Measurements from ENCODE around the gene COL4A5. TPM values are rescaled to one million over a fixed set of nuclear protein-coding genes. Genes with fewer than 3 reads are reported as not detected.

The COL4A5 gene
- total RNA-seq, 4 donors from 2014 or later: 32.8 to 60.9 (median 47.3) TPM

- TF ChIP-seq POLR2A (IDR thresholded peaks at IDR 0.05) (no peak), CTCF (IDR thresholded peaks at IDR 0.05) (no peak)
- H3K36me3 ChIP-seq: no peaks in the 10 kb centered on the region
- no peak for DNase-seq
- no peaks in the 10 kb centered on the region for H3K27me3 ChIP-seq
- H3K27ac ChIP-seq: no peak overlapping the region
- intact Hi-C loops (cut with DNase I): no loop called here
- H3K4me1 ChIP-seq: no peaks in the 10 kb centered on the region
- no peaks in the 10 kb centered on the region for H3K9me3 ChIP-seq
- no peak overlapping the region for H3K4me3 ChIP-seq (replicated peaks in 1 of 3)
- WGBS, 2 donors: 88 to 100% methylated on average over 1 of the region's 1 CpG
Observed at GRCh38 chrX:108712886-108713285, 273.2 kb downstream of the COL4A5 start.

- intact Hi-C loops (cut with DNase I): no loop called here
- H3K36me3 ChIP-seq: no peaks in the 10 kb centered on the region
- no peaks in the 10 kb centered on the region for H3K27me3 ChIP-seq
- no peak overlapping the region for H3K27ac ChIP-seq
- no peaks in the 10 kb centered on the region for H3K4me1 ChIP-seq
- TF ChIP-seq POLR2A (IDR thresholded peaks at IDR 0.05): no peak
- TF ChIP-seq CTCF (IDR thresholded peaks at IDR 0.05): no peak
- H3K4me3 ChIP-seq (replicated peaks in 1 of 3): no peak overlapping the region
- WGBS, 2 donors: 60 to 91% methylated on average over 2 of the region's 2 CpGs
- no peaks in the 10 kb centered on the region for H3K9me3 ChIP-seq
- no peak for DNase-seq
Observed at GRCh38 chrX:108722561-108722960, 282.9 kb downstream of the COL4A5 start.

GRCh38 chrX:108726748-108727147 is 287.1 kb downstream of the COL4A5 start:
- H3K9me3 ChIP-seq: no peaks in the 10 kb centered on the region
- 47 to 80% methylated on average over 2 to 3 of the region's 3 CpGs for WGBS, 2 donors
- H3K27ac ChIP-seq: no peak overlapping the region
- intact Hi-C loops (cut with DNase I): no loop called here
- no peak for TF ChIP-seq CTCF (IDR thresholded peaks at IDR 0.05)
- TF ChIP-seq POLR2A (IDR thresholded peaks at IDR 0.05): no peak
- no peaks in the 10 kb centered on the region for H3K27me3 ChIP-seq
- DNase-seq: no peak
- H3K4me1 ChIP-seq: peaks cover 0 to 2% of the 10 kb centered on the region in 2 donors
- no peak overlapping the region for H3K4me3 ChIP-seq (replicated peaks in 1 of 3)
- H3K36me3 ChIP-seq: no peaks in the 10 kb centered on the region

- peak; percentile 30 to 44 for DNase-seq
- H3K27ac ChIP-seq: no peak overlapping the region
- no peak overlapping the region for H3K4me3 ChIP-seq (replicated peaks in 1 of 3)
- H3K27me3 ChIP-seq: no peaks in the 10 kb centered on the region
- no peak for TF ChIP-seq CTCF (IDR thresholded peaks at IDR 0.05)
- no peak for TF ChIP-seq POLR2A (IDR thresholded peaks at IDR 0.05)
- WGBS, 2 donors: 7 to 31% methylated on average over 2 of the region's 2 CpGs
- intact Hi-C loops (cut with DNase I): no loop called here
- peaks cover 0 to 2% of the 10 kb centered on the region in 2 donors for H3K4me1 ChIP-seq
- no peaks in the 10 kb centered on the region for H3K36me3 ChIP-seq
- no peaks in the 10 kb centered on the region for H3K9me3 ChIP-seq
Observed at GRCh38 chrX:108731153-108731552, 291.5 kb downstream of the COL4A5 start.

GRCh38 chrX:108732630-108733321 is 293.1 kb downstream of the COL4A5 start:
- Histone ChIP-seq H3K27me3 (no peaks in the 10 kb centered on the region), H3K4me3 (replicated peaks in 1 of 3) (no peak overlapping the region), H3K4me1 (peaks cover 0 to 2% of the 10 kb centered on the region in 2 donors), H3K27ac (no peak overlapping the region), H3K9me3 (no peaks in the 10 kb centered on the region), H3K36me3 (no peaks in the 10 kb centered on the region)
- TF ChIP-seq POLR2A (IDR thresholded peaks at IDR 0.05) (no peak), CTCF (IDR thresholded peaks at IDR 0.05) (no peak)
- intact Hi-C loops (cut with DNase I): no loop called here
- DNase-seq: peak in 1 of 2 donors; percentile 24
- WGBS, 2 donors: 10 to 24% methylated on average over 5 to 28 of the region's 39 CpGs
